Activated CD8-positive, alpha-beta memory T cell treated with anti-CD3 and anti-CD28 coated beads for 1 hour (primary cell): Measurements from ENCODE around the gene MTF2.
"Not testable (repeated sequence)": the region's sequence is repeated elsewhere in the genome, so short reads cannot be mapped to it uniquely, and the experiment has no call there.

Experiments
- DNase-seq, 2 donors: peaks; one replicate each; pipeline ENCODE4 v3.0.0-alpha.2; 2020; ENCODE audit warnings: low read depth in 1 of 2; ENCODE audit errors: extremely low read depth in 1 of 2

Gene MTF2

GRCh38 chr1:93137604-93138292, 58.7 kb downstream of the MTF2 start:
- DNase-seq = no peak

GRCh38 chr1:93140106-93140505, 61.0 kb downstream of the MTF2 start:
- no peak for DNase-seq

- DNase-seq = no peak
These were observed 63.1 kb downstream of the MTF2 start for GRCh38 chr1:93142161-93142560.

GRCh38 chr1:93143136-93143535, 64.1 kb downstream of the MTF2 start:
- DNase-seq = no peak

GRCh38 chr1:93143769-93144168, 64.7 kb downstream of the MTF2 start:
- DNase-seq = no peak

GRCh38 chr1:93148001-93148400, 68.9 kb downstream of the MTF2 start:
- no peak for DNase-seq

- DNase-seq = no peak
These were observed 71.6 kb downstream of the MTF2 start for GRCh38 chr1:93150729-93151128.

- no peak for DNase-seq
These were observed 72.4 kb downstream of the MTF2 start for GRCh38 chr1:93151474-93151873.

GRCh38 chr1:93152835-93153234, 73.8 kb downstream of the MTF2 start:
- DNase-seq = no peak

- no peak for DNase-seq
These were observed 75.8 kb downstream of the MTF2 start for GRCh38 chr1:93154898-93155297.

GRCh38 chr1:93155335-93155734, 76.3 kb downstream of the MTF2 start:
- DNase-seq = no peak

- no peak for DNase-seq
These were observed 80.3 kb downstream of the MTF2 start for GRCh38 chr1:93159337-93159736.

GRCh38 chr1:93163314-93163713, 84.2 kb downstream of the MTF2 start:
- not testable (repeated sequence) for DNase-seq

- no peak for DNase-seq
These were observed 85.7 kb downstream of the MTF2 start for GRCh38 chr1:93164816-93165215.

GRCh38 chr1:93165895-93166294, 86.8 kb downstream of the MTF2 start:
- not testable (repeated sequence) for DNase-seq

GRCh38 chr1:93167006-93167405, 87.9 kb downstream of the MTF2 start:
- DNase-seq = no peak

- DNase-seq = not testable (repeated sequence)
These were observed 91.1 kb downstream of the MTF2 start for GRCh38 chr1:93170141-93170678.

- no peak for DNase-seq
These were observed 92.5 kb downstream of the MTF2 start for GRCh38 chr1:93171549-93172034.

- DNase-seq = no peak
These were observed 93.7 kb downstream of the MTF2 start for GRCh38 chr1:93172778-93173177.

GRCh38 chr1:93174638-93175037, 95.6 kb downstream of the MTF2 start:
- not testable (repeated sequence) for DNase-seq

GRCh38 chr1:93177991-93178390, 98.9 kb downstream of the MTF2 start:
- no peak for DNase-seq

- DNase-seq = no peak
These were observed 99.3 kb downstream of the MTF2 start for GRCh38 chr1:93178418-93178817.
